Kidney glomerular epithelial cell (primary cell): Measurements from ENCODE around the gene CRACR2B.

Experiments
- DNase-seq: peaks from one replicate; lab custom pipeline; 2025; lab: John Stamatoyannopoulos, UW

CRACR2B gene

DNA sequence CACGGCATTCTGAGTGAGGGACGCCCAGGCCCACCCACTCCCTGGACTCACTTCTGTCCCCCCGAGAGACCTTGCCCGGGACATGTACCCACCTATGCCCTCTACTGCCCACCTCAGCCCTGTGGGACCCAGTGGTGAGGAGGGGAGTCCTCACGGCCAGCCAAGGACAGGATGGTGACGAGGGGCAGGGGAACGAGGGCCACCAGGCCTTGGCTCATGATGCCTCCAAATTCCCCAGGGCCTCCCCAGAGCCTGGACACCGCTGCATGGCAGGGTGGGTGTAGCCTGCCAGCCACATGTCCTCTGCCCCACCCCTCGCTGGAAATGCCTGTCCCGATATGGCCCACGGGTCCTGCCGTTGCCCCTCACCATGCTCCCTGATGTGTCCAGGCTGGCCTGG lies 41.1 kb downstream of the CRACR2B start:
- no peak for DNase-seq

GRCh38 chr11:869399-870126 lies 41.8 kb downstream of the CRACR2B start:
- DNase-seq = no peak

DNA sequence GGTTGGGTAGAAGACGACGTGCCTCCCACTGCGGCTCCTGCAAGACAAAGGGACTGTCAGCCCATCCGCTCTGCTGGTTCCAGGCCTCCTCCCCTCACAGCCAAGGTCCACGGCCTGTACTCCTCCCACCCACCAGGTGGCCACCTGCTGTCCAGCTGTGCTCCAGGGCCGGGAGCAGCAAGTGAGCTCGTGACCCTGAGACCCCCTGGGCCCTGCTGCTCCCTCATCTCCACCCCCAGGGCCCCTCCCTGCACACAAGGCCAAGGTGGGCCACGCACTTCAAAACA lies 42.4 kb downstream of the CRACR2B start:
- DNase-seq = peak; percentile 2

- DNase-seq = no peak
These were observed 42.7 kb downstream of the CRACR2B start for GRCh38 chr11:870418-870817.

DNA sequence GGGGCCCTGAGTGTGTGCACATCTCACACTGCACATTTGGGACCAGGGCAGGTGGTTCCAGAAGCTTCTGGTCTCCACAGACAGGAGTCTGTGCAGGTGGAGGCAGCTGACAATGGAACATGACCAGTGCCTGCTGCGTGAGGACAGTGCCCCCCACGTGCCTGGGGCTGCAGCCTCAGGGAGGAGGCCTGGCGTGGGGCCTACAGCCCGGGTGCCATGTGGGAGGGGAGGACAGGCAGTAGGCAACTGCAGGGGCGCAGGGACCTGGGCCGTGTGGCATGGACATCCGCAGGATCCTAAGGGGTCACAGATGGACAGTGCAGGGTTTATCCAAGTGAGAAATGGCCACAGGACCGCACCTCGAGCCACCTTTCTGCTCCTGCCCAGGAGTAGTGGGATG lies 43.8 kb downstream of the CRACR2B start:
- DNase-seq = no peak

- DNase-seq = no peak
These were observed 45.1 kb downstream of the CRACR2B start for GRCh38 chr11:872799-873198.

DNA sequence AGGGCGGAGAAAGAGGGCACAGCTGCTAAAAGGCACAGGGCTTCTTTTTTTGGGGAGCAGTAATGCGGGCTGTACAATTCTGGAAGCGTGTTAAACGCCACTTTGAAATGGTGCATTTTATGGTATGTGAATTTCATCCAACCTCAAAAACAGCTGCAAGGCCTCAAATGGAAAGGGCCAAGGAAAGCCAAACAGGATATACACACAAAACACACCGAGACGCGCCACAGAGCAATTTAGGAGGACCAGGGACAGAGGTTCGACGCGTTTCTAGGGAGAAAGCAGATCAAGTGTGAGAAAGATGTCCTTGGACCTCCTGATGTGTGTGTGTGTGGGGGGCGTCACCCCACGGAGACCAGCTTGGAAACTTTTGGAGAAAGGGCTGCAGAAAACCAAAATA lies 46.0 kb downstream of the CRACR2B start:
- no peak for DNase-seq

DNA sequence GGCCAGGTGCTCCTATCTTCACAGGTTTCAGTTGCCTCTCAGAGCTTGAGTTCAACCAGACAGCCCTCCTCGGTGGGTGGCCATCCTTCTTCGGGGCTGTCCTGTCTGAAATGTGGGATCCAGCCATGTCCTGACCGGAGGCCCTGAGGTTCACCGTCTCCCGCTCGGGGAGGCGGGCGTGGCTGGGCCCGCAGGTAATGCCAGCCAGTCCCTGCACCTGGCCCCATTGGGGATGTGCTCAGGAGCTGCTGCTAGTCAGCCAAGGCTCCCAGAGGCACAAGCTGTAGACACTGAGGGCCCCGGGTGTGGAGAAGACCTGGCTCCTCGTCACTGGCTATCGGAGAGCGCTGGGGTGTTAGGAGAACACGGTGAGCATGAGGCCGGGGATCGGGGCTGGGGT lies 47.5 kb downstream of the CRACR2B start:
- DNase-seq = no peak

GRCh38 chr11:875769-876301 lies 48.1 kb downstream of the CRACR2B start:
- no peak for DNase-seq

DNA sequence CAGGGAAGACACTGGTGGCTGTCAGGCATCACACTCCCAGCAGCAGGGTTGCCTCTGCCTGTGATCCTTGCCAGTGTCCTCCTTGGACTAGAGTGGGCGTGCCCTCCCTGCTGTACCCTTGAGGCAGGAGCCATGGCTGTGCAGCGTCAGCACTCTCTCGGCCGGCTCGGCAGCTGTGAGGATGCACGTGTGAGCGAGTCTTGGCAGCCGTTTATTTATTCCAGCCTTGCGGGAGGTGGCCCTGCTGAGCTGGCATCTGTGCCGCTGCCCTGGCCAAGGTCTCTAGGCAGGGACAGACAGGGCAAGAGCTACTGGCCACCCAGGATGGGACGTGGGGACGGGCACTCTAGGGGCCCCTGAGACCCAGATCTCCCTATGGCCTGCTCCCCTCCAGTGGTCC lies 48.8 kb downstream of the CRACR2B start:
- no peak for DNase-seq

- DNase-seq = no peak
These were observed 49.8 kb downstream of the CRACR2B start for GRCh38 chr11:877565-877964.

DNA sequence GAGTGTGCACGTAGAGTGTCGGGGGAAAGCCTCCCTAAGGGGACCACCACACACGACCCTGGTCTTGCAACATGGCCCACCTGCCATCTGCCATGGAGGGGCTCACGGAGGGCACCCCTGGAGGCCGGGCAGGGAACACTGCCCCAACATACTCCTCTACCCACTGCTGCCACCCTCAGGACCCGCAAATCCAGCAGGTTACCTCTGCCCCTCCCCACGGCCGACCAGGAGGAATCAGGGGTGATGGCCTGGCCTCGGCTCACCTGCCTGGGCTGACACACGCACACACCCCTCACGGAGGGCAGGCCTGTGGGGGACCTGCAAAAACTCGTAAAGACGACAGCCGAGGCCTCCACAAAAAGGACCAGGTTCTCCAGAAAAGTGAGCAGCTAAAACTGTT lies 52.7 kb downstream of the CRACR2B start:
- no peak for DNase-seq
